ENCODE results near the gene ROBO2.

- TF ChIP-seq CTCF (IDR thresholded peaks at IDR 0.05) = no peak
- TF ChIP-seq POLR2AphosphoS5 (IDR thresholded peaks at IDR 0.05; ENCODE audit: insufficient read depth in 1 of 2, low read depth in 1 of 2) = no peak
- no peak for TF ChIP-seq POLR2A (IDR thresholded peaks at IDR 0.05)
These were observed 426.7 kb downstream of the ROBO2 start for GRCh38 chr3:77466562-77467115.

All from vagina (tissue), 2 donors.